HG03135 (cell line): ENCODE data around the gene C19orf53.
"Not testable (repeated sequence)": the region's sequence is repeated elsewhere in the genome, so short reads cannot be mapped to it uniquely, and the experiment has no call there.

ENCODE experiments used
- ATAC-seq: cut with Tn5 transposase; IDR thresholded peaks from one replicate; pipeline ENCODE4 v1.9.1; 2021; ENCODE audit warnings: mild to moderate bottlenecking, moderate library complexity; ENCODE audit not compliant: unreplicated experiment

Gene C19orf53

GRCh38 chr19:13763265-13763664 lies 11.0 kb upstream of the C19orf53 start:
- no peak for ATAC-seq

- ATAC-seq = no peak
Measured at GRCh38 chr19:13764101-13764807, 10.0 kb upstream of the C19orf53 start, which contains the start of gene MRI1. TSS of gene MRI1 (plus strand) at chr19:13764522. CDS start at chr19:13764589, 67 bp downstream.

DNA sequence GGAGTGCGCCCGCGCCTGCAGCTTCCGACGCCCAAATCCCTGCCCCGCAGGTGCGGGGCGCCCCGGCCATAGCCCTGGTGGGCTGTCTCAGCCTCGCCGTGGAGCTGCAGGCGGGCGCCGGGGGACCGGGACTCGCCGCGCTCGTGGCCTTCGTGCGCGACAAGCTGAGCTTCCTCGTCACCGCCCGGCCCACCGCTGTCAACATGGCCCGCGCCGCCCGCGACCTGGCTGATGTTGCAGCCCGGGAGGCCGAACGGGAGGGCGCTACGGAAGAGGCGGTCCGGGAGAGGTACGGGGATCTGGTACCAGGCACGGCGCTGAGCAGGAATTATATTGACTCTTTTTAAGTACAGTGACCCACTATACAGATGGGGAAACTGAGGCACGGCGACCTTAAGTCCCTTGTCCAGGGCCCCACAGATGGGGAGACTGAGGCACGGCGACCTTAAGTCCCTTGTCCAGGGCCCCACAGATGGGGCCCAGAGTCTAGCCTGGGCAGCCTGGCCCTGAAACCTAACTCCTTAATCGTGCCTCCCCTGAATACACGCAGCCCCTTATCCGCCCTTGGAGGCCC lies 9.3 kb upstream of the C19orf53 start:
- ATAC-seq = no peak

GRCh38 chr19:13765395-13766094 lies 8.7 kb upstream of the C19orf53 start:
- ATAC-seq = no peak

GRCh38 chr19:13766095-13766481 lies 8.2 kb upstream of the C19orf53 start:
- no peak for ATAC-seq

DNA sequence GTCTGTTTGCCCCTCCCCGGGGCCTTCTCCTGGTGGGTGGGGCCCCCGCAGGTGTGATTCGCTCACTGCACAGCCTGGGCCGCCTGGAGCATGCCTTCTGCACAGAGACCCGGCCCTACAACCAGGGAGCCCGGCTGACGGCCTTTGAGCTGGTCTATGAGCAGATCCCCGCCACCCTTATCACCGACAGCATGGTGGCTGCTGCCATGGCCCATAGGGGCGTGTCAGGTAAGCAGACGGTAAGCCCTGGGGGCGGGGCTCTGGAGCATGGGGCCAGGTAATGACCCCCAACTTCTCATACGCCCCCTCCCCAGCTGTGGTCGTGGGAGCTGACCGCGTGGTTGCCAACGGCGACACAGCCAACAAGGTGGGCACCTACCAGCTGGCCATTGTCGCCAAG lies 5.7 kb upstream of the C19orf53 start:
- ATAC-seq = no peak

DNA sequence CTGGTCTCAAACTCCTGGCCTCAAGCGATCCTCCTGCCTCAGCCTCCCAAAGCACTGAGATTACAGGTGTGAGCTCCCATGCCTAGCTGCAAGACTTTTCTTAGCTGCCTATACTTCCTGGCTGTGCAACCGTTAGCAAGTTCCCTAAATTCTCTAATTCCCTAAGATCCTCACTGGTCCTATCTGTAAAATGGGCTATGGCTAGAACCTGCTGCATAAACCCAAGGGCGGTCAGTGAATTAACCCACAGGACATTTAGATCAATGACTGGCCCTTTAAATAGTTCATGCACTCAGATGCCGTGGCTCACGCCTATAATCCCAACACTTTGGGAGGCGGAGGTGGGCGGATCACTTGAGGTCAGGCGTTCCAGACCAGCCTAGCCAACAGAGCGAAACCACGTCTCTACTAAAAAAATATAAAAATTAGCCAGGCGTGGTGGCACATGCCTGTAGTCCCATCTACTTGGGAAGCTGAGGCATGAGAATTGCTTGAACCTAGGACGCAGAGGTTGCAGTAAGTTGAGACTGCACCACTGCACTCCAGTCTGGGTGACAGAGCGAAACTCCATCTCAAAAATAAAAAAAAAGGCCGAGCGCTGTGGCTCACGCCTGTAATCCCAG lies 4.1 kb upstream of the C19orf53 start:
- no peak for ATAC-seq

DNA sequence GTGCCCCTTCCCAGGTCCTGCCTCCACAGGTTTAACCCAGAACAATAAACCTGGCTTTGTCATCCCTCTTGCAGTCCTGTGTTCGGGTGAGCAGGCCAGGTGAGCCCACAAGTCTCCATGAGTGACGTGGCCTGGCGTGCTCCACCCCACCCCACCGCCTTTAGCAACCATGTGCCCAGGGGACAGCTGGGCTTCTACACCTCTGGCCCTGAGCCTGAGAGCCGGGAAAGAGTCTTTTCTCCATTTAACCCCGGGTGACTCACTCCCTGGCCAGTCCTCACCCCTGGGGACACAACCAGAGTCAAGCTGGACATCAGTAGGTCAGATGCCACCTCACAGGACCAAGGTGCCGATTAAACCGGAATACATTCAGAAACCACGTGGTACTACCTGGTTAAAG lies 4.1 kb downstream of the C19orf53 start:
- no peak for ATAC-seq

DNA sequence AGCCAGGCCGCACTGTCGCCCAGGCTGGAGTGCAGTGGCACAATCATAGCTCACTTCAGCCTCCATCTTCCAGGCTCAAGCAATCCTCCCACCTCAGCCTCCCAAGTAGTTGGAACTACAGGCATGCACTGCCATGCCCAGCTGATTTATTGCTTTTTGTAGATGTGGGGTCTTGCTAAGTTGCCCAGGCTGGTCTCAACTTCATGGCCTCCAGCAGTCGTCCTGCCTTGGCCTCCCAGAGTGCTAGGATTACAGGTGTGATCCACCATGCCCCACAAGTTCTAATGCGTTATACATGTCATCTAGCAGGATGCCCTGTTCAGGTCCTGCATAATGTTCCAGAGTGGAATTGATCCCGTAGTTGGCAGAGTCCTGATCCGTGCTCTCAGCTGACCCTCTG lies 4.6 kb downstream of the C19orf53 start:
- no peak for ATAC-seq

DNA sequence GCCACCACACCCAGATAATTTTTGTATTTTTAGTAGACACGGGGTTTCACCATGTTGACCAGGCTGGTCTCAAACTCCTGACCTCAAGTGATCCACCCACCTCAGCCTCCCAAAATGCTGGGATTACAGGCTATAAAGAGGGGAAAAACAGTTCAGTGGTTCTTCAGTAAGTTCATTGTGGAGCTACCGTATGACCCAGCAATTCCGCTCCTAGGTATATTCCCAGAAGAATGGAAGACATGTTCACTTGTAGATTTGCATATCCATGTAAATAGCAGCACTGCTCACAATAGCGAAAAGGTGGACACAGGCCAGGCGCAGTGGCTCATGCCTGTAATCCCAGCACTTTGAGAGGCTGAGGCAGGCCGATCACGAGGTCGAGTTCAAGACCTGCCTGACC lies 5.5 kb downstream of the C19orf53 start:
- ATAC-seq = not testable (repeated sequence)

GRCh38 chr19:13781547-13781946 lies 7.3 kb downstream of the C19orf53 start:
- no peak for ATAC-seq

GRCh38 chr19:13782537-13782936 lies 8.3 kb downstream of the C19orf53 start:
- no peak for ATAC-seq

DNA sequence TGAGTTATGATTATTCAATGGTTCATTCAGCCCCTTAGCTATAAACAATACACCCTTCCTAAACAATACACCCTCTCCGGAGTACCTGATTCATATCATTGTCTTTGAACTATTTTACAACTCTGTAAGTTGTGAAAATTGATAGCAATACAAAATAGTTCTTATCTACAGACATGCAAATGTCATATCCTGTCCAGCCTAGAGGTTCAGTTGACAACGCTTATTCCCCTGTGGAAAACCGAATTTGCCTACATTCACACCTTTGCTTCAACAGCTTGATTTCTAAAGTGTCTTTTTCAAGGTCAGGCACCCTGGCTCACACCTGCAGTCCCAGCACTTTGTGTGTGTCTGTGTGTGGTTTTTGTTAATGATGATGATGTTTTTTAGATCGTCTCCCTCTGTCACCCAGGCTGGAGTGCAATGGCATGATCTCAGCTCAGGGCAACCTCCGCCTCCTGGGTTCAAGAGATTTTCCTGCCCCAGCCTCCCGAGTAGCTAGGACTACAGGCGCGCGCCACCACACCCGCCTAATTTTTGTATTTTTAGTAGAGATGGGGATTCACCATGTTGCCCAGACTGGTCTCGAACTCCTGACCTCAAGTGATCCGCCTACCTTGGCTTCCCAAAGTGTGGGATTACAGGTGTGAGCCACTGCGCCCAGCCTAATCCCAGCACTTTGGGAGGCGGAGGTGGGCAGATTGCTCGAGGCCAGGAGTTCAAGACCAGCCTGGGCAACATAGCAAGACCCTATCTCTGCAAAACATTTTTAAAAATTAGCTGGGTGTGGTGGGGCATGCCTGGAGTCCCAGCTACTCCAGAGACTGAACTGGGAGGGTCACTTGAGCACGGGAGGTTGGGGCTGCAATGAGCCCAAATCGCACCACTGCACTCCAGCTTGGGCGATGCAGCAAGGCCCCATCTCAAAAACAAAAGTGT lies 9.6 kb downstream of the C19orf53 start:
- ATAC-seq = no peak

DNA sequence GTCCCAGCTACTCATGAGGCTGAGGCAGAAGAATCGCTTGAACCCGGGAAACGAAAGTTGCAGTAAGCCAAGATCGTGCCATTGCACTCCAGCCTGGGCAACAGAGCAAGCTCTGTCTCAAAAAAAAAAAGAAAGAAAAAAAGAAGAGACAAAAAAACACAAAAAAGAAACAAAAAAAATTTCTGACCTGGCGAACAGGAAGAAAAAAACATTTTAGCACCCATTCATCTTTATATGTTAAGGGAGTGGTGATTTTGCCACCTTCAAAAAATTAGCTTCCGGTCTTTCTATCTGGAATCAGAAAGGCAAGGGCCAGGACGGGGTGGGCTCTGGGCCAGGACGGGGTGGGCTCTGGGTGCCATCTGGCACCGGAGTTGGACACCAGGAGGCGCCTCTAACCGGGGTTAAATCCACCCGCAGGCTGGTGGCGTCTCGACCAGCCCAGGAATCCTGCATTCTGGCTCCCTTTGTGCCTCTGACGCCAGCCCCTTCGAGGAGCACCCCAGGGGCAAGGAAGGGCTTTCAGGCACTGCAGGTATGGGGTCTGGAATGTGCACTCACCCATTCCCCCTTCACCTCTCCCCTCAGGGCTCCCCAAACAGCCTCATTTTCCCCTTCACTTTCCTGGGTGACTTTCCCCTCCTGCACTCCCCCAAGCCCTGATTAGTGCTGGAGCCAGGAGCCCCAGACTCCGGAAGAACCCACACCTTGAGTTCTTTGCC lies 10.6 kb downstream of the C19orf53 start:
- no peak for ATAC-seq

DNA sequence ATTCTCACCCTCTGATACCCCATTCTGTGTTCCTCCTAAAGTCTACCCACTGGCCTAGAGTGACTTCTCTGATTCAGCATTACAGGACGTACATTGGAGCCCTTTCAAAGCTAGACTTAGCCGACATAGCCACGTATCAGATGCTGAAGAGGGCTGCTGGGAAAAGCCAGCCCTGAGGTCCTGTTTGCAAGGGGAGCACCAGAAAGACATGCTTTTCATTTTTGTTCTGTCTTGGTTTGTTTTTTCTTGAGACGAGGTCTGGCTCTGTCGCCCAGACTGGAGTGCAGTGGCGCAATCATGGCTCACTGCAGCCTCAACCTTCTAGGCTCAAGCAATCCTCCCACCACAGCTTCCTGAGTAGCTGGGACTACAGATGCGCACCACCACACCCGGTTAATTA lies 14.7 kb downstream of the C19orf53 start:
- ATAC-seq = no peak

DNA sequence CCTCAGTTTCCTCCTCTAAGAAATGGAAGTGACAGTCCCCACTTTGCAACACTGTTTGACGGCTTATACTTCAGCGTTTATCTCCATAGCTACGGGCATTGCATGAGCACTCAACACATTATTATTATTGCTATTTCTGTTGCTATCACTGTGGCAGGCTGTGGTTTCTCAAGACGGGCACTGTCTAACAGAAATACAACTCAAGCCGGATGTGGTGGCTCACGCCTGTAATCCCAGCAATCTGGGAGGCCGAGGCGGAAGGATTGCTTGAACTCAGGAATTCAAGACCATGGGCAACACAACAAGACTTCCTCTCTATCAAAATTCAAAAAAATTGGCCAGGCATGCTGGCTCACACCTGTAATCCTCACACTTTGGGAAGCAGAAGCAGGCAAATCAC lies 16.1 kb downstream of the C19orf53 start:
- ATAC-seq = no peak

- not testable (repeated sequence) for ATAC-seq
Measured at GRCh38 chr19:13793317-13793716, 19.1 kb downstream of the C19orf53 start.

DNA sequence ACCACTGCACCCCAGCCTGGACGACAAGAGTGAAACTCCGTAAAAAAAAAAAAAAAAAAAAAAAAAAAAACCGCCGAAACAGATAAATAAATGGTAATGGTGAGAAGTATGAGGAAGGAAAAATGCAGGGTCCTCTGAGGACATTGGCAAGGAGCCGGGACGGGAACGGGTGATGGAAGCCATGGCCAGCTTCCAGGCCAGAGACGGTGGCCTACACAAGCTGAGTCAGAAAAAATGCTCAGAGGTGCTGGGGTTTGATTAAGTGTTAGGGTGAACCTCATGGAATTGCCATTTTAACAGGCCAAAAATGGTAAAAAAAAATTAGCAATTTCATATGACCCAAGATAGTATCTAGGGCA lies 20.1 kb downstream of the C19orf53 start:
- no peak for ATAC-seq

GRCh38 chr19:13794757-13795589 lies 20.7 kb downstream of the C19orf53 start, which contains the start of gene ZSWIM4:
TSS of gene ZSWIM4 (plus strand) at chr19:13795443. CDS start at chr19:13795649, 206 bp downstream.
- ATAC-seq = peak; percentile 96
